Panc1 (cell line): ENCODE data around the gene TM2D3.

ENCODE experiments used
- POLR2AphosphoS5 ChIP-seq: IDR thresholded peaks from 2 replicates; pipeline ENCODE4 v1.6.1; 2012; ENCODE audit warnings: mild to moderate bottlenecking, low read depth, low read length, moderate library complexity
- TF ChIP-seq, protein P1 (sequence below): fragments of 450-650 bp; IDR thresholded peaks from 2 replicates; pipeline ENCODE4 v1.5.1; 2017; ENCODE audit warnings: mild to moderate bottlenecking

DNA sequence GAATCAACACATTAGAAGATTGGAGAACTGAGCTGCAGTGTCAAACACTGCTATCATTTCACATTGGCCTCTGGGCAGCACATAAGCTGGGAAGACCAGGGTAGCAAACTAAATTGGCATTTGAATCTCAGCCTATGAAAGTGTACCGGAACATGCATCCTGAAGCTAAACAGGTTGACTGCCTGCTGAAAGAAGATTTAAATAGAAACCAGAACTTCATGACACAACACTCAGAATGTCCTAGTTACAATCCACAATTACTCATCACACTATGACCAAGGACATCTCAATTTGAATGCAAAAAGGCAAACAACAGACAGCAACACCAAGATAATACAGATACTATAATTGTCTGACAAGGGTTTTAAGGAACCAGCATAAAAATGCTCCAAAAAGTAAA is 26.2 kb downstream of the TM2D3 start:
- TF ChIP-seq, protein P1, sequence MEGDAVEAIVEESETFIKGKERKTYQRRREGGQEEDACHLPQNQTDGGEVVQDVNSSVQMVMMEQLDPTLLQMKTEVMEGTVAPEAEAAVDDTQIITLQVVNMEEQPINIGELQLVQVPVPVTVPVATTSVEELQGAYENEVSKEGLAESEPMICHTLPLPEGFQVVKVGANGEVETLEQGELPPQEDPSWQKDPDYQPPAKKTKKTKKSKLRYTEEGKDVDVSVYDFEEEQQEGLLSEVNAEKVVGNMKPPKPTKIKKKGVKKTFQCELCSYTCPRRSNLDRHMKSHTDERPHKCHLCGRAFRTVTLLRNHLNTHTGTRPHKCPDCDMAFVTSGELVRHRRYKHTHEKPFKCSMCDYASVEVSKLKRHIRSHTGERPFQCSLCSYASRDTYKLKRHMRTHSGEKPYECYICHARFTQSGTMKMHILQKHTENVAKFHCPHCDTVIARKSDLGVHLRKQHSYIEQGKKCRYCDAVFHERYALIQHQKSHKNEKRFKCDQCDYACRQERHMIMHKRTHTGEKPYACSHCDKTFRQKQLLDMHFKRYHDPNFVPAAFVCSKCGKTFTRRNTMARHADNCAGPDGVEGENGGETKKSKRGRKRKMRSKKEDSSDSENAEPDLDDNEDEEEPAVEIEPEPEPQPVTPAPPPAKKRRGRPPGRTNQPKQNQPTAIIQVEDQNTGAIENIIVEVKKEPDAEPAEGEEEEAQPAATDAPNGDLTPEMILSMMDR = no peak
- no peak for TF ChIP-seq POLR2AphosphoS5
